ENCODE results near the gene FNIP1.
"Not testable (repeated sequence)": the region's sequence is repeated elsewhere in the genome, so short reads cannot be mapped to it uniquely, and the experiment has no call there.

Gene FNIP1

DNA sequence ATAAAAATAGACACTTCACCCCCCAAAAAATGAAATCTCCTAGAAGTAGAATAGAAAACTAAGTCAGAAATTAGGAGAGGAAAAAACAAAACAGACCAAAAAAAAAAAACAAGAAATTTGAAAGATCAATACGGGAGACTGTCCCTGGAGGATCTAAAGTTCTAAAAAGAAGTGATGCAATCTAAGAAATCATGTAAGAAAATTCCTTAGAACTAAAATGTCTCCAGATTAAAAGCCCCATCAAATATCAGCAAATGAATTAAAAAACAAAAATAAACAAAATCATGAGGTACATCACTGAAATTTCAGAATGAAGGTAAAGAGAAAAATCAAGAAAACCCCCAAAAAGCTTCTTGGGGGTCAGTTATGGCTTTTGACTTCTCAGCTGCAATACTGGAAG is 13.5 kb downstream of the FNIP1 start:
- Histone ChIP-seq H3K4me2 (ENCODE audit: low read depth, low read length) (no peak overlapping the region), H3K27ac (ENCODE audit: low read length) (no peak overlapping the region), H3K9ac (ENCODE audit: low read length) (no peak overlapping the region), H3K4me3 (ENCODE audit: low read length) (no peak overlapping the region), H3K9me2 (replicated peaks; ENCODE audit: insufficient read depth, low read length) (no peaks in the 10 kb centered on the region), H3K36me3 (replicated peaks; ENCODE audit: insufficient read depth, low read length) (no peaks in the 10 kb centered on the region), H4K20me1 (ENCODE audit: insufficient read depth, low read length) (peaks cover 21% of the 10 kb centered on the region; the same call in 1 of the 2 replicates), H2AFZ (ENCODE audit: low read length) (no peak overlapping the region), H3K9me3 (replicated peaks; ENCODE audit: insufficient read depth, low read length) (no peaks in the 10 kb centered on the region), H3K4me1 (ENCODE audit: low read length) (no peaks in the 10 kb centered on the region), H3F3A (ENCODE audit: insufficient read depth, low read length) (no peaks in the 10 kb centered on the region), H3K79me2 (ENCODE audit: low read length) (peaks cover 90% of the 10 kb centered on the region), H3K27me3 (replicated peaks; ENCODE audit: insufficient read depth, low read length) (no peaks in the 10 kb centered on the region)
- TF ChIP-seq CTCF (IDR thresholded peaks at IDR 0.05; ENCODE audit: low read length) = no peak
- TF ChIP-seq EZH2 (optimal IDR thresholded peaks at IDR 0.05; ENCODE audit: low read depth, low read length) = no peak
- no peak for TF ChIP-seq EZH2phosphoT487 (IDR thresholded peaks at IDR 0.05; ENCODE audit: low read length)
- DNase-seq = no peak

DNA sequence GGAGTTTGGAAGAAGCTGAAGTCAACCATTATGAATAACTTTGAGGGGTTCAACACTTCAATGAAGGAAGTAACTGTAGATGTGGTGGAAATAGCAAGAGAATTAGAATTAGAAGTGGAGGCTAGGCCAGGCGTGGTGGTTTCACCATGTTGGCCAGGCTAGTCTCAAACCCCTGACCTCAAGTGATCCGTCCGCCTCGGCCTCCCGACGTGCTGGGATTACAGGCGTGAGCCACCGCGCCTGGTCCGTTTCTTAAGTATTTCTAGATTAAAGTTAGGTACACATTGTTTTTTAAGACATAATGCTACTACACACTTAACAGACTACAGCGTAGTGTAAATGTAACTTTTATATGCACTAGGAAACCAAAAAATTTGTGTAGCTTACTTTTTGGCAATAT is 14.1 kb downstream of the FNIP1 start:
- Histone ChIP-seq H2AFZ (ENCODE audit: low read length) (no peak overlapping the region), H3K36me3 (replicated peaks; ENCODE audit: insufficient read depth, low read length) (no peaks in the 10 kb centered on the region), H3F3A (ENCODE audit: insufficient read depth, low read length) (no peaks in the 10 kb centered on the region), H3K4me1 (ENCODE audit: low read length) (no peaks in the 10 kb centered on the region), H3K79me2 (ENCODE audit: low read length) (peaks cover 90% of the 10 kb centered on the region), H3K9me3 (replicated peaks; ENCODE audit: insufficient read depth, low read length) (no peaks in the 10 kb centered on the region), H3K27me3 (replicated peaks; ENCODE audit: insufficient read depth, low read length) (no peaks in the 10 kb centered on the region), H4K20me1 (ENCODE audit: insufficient read depth, low read length) (peaks cover 15% of the 10 kb centered on the region; the same call in 1 of the 2 replicates), H3K27ac (ENCODE audit: low read length) (no peak overlapping the region), H3K4me2 (ENCODE audit: low read depth, low read length) (no peak overlapping the region), H3K9me2 (replicated peaks; ENCODE audit: insufficient read depth, low read length) (no peaks in the 10 kb centered on the region), H3K4me3 (ENCODE audit: low read length) (no peak overlapping the region), H3K9ac (ENCODE audit: low read length) (no peak overlapping the region)
- DNase-seq = no peak
- no peak for TF ChIP-seq CTCF (IDR thresholded peaks at IDR 0.05; ENCODE audit: low read length)
- TF ChIP-seq EZH2phosphoT487 (IDR thresholded peaks at IDR 0.05; ENCODE audit: low read length) = no peak
- TF ChIP-seq EZH2 (optimal IDR thresholded peaks at IDR 0.05; ENCODE audit: low read depth, low read length) = no peak

GRCh38 chr5:131778141-131778540 is 18.7 kb downstream of the FNIP1 start:
- not testable (repeated sequence) for H3K9ac ChIP-seq (ENCODE audit: low read length); H3K4me2 ChIP-seq (ENCODE audit: low read depth, low read length); H3K27ac ChIP-seq (ENCODE audit: low read length); H3K9me3 ChIP-seq (replicated peaks; ENCODE audit: insufficient read depth, low read length); H3K4me1 ChIP-seq (ENCODE audit: low read length); H3K36me3 ChIP-seq (replicated peaks; ENCODE audit: insufficient read depth, low read length); H3K9me2 ChIP-seq (replicated peaks; ENCODE audit: insufficient read depth, low read length); H2AFZ ChIP-seq (ENCODE audit: low read length); H3F3A ChIP-seq (ENCODE audit: insufficient read depth, low read length); DNase-seq; H3K27me3 ChIP-seq (replicated peaks; ENCODE audit: insufficient read depth, low read length); H3K4me3 ChIP-seq (ENCODE audit: low read length)
- Histone ChIP-seq H3K79me2 (ENCODE audit: low read length) (peaks cover 90% of the 10 kb centered on the region), H4K20me1 (ENCODE audit: insufficient read depth, low read length) (peaks cover 18% of the 10 kb centered on the region; the same call in 1 of the 2 replicates)

GRCh38 chr5:131776450-131776849 is 20.4 kb downstream of the FNIP1 start:
- Histone ChIP-seq H3K36me3 (replicated peaks; ENCODE audit: insufficient read depth, low read length) (no peaks in the 10 kb centered on the region), H4K20me1 (ENCODE audit: insufficient read depth, low read length) (peaks cover 24% of the 10 kb centered on the region; the same call in 1 of the 2 replicates), H3K79me2 (ENCODE audit: low read length) (peaks cover 90% of the 10 kb centered on the region), H3K27me3 (replicated peaks; ENCODE audit: insufficient read depth, low read length) (no peaks in the 10 kb centered on the region), H3F3A (ENCODE audit: insufficient read depth, low read length) (no peaks in the 10 kb centered on the region), H3K27ac (ENCODE audit: low read length) (no peak overlapping the region), H3K4me3 (ENCODE audit: low read length) (no peak overlapping the region), H3K4me2 (ENCODE audit: low read depth, low read length) (no peak overlapping the region), H2AFZ (ENCODE audit: low read length) (no peak overlapping the region), H3K9me3 (replicated peaks; ENCODE audit: insufficient read depth, low read length) (no peaks in the 10 kb centered on the region), H3K9ac (ENCODE audit: low read length) (no peak overlapping the region), H3K9me2 (replicated peaks; ENCODE audit: insufficient read depth, low read length) (no peaks in the 10 kb centered on the region), H3K4me1 (ENCODE audit: low read length) (no peaks in the 10 kb centered on the region)
- no peak for DNase-seq
- TF ChIP-seq CTCF (IDR thresholded peaks at IDR 0.05; ENCODE audit: low read length) (no peak), EZH2 (optimal IDR thresholded peaks at IDR 0.05; ENCODE audit: low read depth, low read length) (no peak), EZH2phosphoT487 (IDR thresholded peaks at IDR 0.05; ENCODE audit: low read length) (no peak)
